Mammary epithelial cell (primary cell): ENCODE data around the gene VMAC.

Experiments
- CTCF ChIP-seq, 2 donors: IDR thresholded peaks in 1 of 2; conservative IDR thresholded peaks in 1 of 2; 2 replicates each; pipeline ENCODE4 v1.5.1; 2011 to 2012; ENCODE audit warnings: inconsistent platforms in 2 of 2, low read length in 2 of 2, mild to moderate bottlenecking in 2 of 2, control low read depth in 1 of 2, low read depth in 1 of 2; ENCODE audit not compliant: insufficient read depth in 1 of 2; ENCODE audit errors: extremely low read depth in 1 of 2
- EZH2 ChIP-seq: IDR thresholded peaks from 2 replicates; pipeline ENCODE4 v1.6.1; 2012; ENCODE audit warnings: low read length, inconsistent platforms, borderline replicate concordance

- TF ChIP-seq CTCF (conservative IDR thresholded peaks at IDR 0.05 in 1 of 2, IDR thresholded peaks at IDR 0.05 in 1 of 2; ENCODE audit: extremely low read depth in 1 of 2, insufficient read depth in 1 of 2, low read depth in 1 of 2, low read length in 2 of 2) (no peak), EZH2 (no peak)
These were observed 45.2 kb downstream of the VMAC start for GRCh38 chr19:5949792-5950305.
